Activated CD4-positive, alpha-beta T cell treated with anti-CD3 and anti-CD28 coated beads, Interleukin-2, Interleukin-4, amounts not matched to agents 100 ng/mL and 50 ng/mL, durations not matched to agents 16 hours and 8 hours (primary cell): ENCODE data around the gene DIO3.

Source experiments
- DNase-seq: peaks from one replicate; pipeline ENCODE4 v3.0.0-alpha.2; 2020; ENCODE audit warnings: low spot score

DIO3 gene

DNA sequence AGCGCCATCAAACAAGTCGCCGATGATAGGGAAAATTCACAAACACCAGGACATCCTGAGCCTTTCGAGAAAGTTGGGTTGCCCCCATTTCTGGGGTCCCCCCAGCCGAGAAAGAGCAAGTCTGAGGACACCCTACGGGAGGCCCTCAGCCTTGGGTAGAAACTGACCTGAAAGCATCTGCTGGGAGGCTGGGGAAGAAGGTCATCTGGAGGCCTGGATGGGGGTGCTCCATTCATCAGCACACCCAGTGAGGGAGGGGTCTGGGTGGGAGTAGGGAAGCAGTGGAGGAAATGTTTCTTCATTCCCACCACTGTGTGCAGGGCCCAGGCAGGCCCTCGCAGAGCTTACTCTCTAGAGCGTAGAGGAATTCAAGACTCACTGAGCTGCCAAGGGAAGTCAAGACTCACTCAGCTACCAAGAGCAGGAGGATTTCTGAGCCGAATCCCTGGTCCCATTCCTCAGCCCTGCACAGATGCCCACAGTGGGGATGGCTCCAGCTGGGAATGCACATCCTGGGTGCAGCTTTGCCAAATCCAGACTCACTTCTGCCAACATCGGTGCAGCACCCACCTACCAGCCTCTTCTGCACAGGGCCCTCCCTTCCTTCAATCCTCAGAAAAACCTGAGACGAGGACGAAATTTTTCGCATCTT is 38.1 kb downstream of the DIO3 start:
- no peak for DNase-seq

DNA sequence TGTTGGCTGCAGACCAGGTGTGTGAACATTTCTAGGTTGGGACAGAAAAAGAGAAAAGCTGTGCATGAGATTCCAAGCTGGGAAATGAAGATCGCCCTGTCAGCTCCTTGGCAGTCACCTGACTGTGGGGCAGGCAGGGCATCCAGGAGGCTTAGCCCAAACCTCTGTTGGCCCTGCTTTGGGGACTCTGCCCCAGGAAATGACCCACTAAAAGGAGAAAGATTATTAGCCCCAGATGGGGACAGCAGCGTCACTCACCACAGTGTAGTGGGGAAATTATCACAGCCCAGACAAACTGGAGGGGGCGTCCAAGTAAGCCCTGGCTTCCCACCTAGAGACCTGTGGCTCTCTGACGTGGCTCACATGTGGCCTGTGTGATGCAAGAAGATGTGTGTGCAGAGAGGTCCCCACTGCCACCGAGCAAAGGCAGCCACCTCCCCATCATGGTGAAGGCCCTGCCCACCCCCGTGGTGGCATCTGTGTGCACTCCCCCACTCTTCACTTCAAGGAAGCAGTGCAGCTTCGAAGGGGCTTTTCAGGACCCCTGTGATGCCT is 39.1 kb downstream of the DIO3 start:
- DNase-seq, result no peak

DNA sequence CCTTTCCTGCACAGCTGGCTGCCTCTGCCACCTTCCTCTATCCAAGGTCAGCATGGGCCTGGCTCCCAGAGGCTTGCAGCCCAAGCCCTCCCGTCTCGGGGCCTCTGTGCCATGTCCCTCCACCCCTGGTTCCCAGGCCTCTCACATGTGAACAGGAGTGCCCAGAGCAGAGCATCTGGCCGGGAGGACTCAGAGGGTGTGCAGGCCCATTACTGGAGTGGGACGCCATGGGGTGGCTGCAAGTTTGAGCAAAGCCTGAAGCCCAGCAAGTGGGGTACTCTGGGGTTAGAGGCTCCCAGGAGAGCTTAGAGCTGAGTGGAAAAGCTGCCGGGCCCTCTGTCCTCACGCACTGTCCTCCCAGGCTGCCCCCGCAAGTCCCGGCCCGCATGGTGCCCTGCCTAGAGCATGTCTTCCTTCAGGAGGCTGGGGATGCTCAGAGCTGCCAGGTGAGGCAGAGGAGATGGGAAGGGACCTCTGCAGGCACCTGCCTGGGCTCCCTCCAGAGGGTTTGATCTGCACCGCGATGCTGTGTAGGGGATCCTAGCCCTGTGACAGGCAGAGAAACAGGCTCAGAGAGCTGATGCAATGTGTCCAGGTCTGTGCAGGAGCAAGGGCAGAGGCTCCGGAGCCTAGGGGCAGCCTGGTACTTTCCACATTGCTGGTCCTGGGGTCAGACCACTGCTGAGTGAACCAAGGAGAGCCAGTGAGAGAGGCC is 39.8 kb downstream of the DIO3 start:
- DNase-seq, result no peak

DNA sequence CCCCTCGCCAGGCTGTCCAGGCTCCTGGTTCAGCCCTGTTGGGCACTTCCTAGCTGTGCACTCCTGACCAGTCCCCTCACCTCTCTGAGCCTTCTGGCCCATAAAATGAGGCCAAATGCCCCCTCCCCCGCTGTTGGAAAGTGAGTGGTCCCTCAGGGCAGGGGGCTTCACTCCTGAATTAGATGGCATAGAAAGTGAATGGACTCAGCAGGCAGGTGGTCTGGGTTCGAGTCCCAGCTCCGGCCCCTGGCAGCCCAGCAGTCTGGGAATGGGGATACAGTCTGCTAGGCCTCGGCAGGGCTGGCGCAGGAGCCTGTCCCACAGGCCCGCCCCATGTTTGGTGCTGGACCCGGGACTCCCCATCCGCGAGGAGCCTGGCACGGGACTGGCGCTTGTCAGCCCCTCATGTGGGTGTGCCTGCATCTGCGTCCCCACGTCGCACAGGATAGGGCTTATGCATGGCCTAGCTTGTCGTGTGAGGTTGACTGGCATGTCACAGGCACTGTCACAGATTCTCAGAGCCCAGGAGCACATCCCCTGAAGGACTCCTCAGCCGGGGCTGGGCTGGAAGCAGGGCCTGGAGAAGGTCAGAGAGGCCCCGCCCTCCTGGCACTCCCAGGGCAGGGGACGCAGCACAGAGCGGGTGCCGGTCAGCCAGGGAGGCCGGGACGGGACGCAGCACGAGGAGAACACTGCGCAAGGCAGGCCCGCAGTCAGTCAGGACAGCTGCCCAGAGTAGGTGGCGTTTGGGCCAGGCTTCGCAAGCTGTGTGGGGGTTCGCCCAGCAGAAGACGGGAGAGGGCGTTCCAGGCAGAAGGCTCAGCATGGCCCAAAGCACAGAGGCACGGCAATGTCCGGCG is 40.5 kb downstream of the DIO3 start:
- no peak for DNase-seq

DNA sequence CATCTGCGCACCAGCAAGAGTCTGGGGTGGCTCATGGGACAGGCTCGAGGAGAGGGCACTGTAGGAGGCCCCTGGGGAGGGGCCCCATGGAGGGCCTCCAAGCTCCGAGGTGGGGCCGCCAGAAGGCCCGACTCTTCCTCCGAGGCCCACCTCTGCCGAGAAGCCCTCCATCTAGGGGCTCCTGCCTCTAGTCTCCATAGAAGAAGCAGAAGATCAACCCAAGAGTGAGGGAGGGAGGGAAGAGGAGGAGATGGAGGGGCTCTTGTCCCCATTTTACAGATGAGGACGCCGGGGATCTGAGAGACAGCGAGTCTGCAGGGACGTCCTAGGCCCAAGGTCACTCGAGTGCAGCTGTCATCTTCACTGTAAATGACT is 41.2 kb downstream of the DIO3 start:
- DNase-seq, result no peak

DNA sequence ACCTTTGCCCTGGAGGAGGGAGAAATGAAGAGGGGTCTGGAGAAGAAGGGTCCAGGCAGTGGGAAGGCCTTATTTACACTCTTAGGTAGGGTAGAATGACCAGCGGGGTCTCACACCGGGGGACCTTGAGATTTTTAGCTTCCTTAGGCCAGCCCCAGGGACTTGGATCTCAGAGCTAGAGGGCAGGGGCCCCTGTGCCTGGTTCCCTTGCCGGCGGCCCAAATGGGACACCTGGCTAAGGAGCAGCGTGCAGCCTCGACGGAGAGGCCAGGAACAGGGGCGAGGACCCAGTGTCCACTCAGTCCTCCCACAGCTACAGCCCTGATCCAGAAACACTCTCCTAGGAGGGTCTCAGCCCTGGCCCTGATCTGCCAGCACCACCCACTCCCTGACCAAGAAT is 41.8 kb downstream of the DIO3 start:
- no peak for DNase-seq

DNA sequence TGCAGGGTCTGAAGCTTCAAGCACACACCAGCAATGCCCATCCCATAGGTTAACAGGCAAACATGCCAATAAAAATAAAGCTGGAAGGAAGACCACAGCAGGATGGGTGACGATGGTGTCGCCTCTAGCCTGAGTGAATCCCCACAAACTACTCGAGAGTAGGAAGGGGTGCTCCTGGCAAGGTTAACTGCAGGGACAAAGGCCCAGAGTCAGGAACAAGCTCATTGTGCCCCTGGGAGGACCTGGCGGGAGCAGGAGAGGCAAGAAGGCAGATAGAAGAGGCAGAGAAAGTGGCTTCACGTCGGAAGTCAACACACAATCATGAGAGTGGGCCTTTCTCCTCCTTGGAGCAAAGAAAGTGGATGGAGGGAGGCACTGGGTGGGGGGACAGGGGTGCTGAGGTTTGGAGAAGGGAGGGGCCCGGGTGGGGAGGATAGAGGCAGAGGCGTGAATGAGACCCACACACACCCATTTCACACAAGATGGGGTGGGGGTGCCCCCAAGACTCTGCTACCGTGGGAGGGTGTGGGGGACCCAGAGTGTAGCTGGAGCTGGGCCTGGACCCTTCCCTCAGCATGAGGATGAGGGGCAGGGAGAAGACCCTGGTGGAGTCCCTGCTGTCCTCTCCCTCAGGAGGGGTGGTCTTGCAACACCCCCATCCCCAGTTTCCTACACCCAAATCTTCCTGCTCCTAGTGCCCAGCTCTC is 43.1 kb downstream of the DIO3 start:
- no peak for DNase-seq

DNA sequence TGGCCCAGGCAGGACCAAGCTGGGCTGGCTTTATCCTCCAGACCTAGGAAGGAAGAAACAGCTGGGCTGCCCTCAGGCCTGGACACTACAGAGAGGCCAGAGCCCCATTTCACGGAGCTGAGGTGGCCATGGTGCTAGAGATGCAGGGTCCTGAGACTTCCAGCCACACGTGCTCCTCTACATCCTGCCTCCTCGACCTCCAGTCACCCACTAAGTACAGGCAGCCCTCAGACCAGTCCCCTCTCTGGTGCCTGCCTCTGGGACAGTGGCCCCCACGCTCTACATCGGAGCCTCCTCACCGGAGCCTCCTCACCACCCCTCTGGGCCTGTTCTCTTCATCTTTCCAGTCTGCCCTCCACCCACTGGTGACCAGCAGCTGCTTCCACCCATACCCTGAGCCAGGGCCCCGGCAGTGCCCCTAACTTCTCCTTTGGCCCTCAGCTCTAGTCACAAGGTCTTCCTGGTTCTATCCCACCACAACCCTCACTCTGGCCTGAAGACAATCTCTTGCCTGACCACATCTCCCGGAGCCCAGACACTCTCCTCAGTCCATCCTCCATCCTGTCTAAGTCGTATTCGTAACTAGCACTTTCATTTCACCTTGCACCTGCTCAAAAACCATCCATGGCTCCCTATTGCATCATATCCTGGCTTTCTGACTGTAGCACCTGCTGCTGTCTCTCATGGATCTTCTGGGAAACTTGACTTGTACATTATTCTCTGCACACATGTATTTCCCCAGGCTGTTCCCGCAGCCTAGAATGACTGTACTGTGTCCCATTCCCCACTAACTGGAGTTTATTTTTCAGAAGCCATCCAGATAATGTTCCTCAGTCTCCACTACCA is 43.9 kb downstream of the DIO3 start:
- no peak for DNase-seq

DNA sequence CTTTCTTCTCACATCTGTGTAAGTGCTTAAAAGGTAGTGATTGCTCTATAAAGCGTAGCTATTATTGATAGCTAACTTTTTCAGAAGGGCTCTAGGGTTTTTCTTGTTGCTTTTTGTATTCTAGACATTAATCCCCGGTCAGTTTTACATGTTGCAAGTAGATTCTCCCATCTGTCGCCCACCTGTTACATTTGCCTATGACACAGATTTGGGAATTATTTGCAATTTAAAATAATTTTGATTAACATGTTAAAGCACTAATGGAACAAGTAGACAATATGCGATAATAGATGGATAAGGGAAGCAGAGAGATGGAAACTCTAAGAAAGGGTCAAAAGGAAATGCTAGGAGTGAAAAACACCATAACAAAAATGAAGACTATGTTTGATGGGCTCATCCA is 44.5 kb downstream of the DIO3 start:
- DNase-seq, result no peak
